Germinal center (tissue), 1 donor: ENCODE data around the gene TET1.
A peak's percentile ranks its signal among the peaks of the same experiment; 100 is the strongest.
"Not testable (repeated sequence)": the region's sequence is repeated elsewhere in the genome, so short reads cannot be mapped to it uniquely, and the experiment has no call there.

Experiments
- DNase-seq: peaks from one replicate; pipeline ENCODE4 v3.0.0; 2012; ENCODE audit warnings: mixed read lengths, low spot score

The TET1 gene

GRCh38 chr10:68564712-68565111 is 4.6 kb downstream of the TET1 start:
- no peak for DNase-seq

DNA sequence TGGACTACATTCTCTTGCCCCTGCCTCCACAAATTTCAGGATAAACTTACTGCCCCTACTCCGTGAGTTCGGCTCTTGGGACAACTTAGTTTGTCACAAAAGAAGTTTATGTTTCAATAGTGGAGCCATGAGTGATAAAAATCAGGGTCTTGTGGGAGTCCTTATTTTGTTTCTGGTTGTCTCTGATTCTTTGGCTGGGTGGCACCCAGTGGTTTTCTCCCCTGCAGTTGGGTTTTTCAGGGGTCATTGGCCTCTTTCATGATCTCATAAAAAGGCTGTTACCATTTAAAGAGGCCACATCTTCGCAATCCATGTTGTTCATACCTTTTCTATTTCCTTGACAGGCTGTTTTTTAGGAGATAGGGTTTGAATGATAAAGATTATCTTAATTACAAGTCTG is 5.5 kb downstream of the TET1 start:
- no peak for DNase-seq

DNA sequence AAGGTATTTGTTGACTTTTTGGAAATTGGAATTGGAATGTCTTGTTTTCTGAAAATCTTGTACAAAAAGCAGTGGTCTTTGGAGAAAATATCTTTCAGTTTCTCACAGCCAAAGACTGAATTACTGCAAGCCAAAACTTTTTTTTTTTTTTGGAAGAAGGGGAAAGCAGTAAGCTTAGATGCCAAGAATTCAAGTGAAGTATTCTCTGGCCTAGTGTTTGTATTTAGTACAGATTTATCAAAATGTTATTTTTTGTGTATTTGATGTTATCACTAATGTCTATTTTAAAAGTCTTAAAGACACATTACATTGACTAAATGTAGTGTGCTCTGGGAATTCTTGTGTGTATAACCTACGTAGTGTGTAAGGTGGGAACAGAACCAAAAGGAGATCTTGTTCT is 6.2 kb downstream of the TET1 start:
- DNase-seq, result no peak

DNA sequence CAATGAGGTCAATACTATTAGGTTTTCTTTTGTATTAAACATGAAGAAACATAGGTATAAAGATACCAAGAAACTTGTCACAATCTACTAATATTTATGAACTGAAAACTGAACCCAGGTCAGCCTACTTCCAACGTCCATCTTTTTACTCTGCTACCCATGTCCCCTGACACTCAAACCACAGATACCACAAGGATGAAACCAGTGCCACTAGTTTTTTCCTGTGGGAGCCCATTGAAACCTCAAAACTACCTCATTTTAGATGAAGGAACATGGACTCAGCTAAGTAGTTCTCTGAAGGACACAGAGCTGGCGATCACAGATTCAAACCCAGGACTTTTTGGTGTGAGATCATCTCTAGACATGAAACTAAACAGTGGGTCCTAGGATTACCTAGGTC is 6.8 kb downstream of the TET1 start:
- DNase-seq, result no peak

DNA sequence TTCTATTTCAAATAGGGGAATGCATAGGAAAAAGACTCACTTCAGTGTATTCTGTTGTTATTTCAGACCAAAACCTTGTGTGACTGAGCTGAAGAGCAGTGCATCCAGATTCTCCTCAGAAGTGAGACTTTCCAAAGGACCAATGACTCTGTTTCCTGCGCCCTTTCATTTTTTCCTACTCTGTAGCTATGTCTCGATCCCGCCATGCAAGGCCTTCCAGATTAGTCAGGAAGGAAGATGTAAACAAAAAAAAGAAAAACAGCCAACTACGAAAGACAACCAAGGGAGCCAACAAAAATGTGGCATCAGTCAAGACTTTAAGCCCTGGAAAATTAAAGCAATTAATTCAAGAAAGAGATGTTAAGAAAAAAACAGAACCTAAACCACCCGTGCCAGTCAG is 12.0 kb downstream of the TET1 start:
- no peak for DNase-seq

- no peak for DNase-seq
Measured at GRCh38 chr10:68574051-68574450, 13.9 kb downstream of the TET1 start.

DNA sequence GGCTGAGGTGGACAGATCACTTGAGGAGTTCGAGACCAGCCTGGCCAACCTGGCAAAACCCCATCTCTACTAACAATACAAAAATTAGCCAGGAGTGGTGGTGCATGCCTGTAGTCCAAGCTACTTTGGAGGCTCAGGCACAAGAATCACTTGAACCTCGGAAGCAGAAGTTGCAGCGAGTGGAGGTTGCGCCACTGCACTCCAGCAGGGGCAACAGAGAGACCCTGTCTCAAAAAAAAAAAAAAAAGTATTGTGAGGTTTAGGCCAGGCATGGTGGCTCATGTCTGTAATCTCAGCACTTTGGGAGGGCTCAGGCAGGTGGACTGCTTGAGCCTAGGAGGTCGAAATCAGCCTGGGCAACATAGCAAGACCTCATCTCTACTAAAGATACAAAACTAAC is 16.0 kb downstream of the TET1 start:
- no peak for DNase-seq

DNA sequence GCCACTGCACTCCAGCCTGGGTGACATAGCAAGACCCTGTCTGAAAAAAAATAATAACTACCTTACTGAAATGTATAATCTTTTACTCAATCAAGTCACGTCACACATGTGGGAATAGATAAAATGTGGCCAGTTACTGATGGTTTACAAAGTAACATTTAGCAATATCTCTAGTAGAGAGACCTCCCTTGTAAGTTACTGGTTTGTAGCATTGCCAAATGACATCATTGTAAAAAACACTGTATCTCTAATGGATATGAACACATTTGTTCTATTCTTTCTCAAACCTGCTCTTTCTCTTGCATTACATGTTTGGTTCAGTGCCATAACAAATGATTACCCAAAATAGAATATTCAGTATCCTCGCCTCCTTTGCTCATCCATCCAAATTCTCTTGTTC is 18.8 kb downstream of the TET1 start:
- DNase-seq, result no peak

GRCh38 chr10:68584187-68584586 is 24.1 kb downstream of the TET1 start:
- DNase-seq, result not testable (repeated sequence)

DNA sequence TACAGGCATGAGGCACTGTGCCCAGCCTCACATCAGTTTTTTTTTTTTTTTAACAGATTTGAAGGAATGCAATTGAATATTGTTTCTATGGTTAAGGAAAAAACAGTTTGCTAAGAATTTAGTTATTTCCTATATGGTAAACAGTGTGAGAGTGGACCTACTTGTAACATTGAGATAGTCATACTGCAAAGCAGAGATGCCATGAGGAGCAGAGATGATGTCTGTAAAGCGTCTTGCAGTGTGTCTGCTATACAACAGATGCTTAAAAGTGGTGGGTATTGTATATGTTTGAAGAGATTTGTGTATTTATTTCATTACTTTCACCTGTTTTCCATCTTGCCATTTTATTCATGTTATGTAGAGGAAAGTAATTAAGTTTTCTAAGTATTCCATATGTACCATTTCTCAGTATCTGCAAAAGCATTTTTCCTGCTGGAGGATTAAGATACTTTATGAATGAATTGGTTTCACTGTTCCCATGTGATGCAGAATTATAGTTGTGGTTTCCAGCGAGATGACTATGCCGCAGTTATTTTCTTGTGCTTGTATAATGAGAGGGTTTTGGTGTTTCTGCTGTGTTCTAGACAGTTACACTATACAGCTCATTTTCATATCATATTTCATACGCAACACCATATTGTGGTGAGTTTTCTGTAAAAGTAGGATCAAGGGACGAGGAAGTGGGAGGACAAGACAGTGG is 26.6 kb downstream of the TET1 start:
- DNase-seq, result no peak

GRCh38 chr10:68594405-68594804 is 34.3 kb downstream of the TET1 start:
- DNase-seq, result no peak

DNA sequence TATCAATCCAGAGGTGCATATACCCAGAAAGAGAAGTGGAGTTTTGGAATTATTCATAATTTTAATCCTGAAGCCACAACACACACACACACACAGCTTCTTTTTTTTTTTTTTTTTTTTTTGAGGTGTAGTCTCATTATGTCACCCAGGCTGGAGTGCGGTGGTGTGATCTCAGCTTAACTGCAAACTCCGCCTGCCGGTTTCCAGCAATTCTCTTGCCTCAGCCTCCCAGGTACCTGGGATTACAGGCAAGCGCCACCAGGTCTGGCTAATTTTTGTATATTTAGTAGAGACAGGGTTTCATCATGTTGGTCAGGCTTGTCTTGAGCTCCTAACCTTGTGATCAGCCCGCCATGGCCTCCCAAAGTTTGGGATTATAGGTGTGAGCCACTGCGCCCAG is 35.4 kb downstream of the TET1 start:
- no peak for DNase-seq

GRCh38 chr10:68597407-68597806 is 37.3 kb downstream of the TET1 start:
- no peak for DNase-seq

GRCh38 chr10:68598978-68599770 is 39.0 kb downstream of the TET1 start:
- no peak for DNase-seq

- DNase-seq, result no peak
Measured at GRCh38 chr10:68599771-68600040, 39.6 kb downstream of the TET1 start.

GRCh38 chr10:68600041-68600778 is 40.1 kb downstream of the TET1 start:
- DNase-seq, result peak; percentile 71

GRCh38 chr10:68601501-68602265 is 41.5 kb downstream of the TET1 start:
- DNase-seq, result no peak

GRCh38 chr10:68602434-68602833 is 42.3 kb downstream of the TET1 start:
- DNase-seq, result no peak

- no peak for DNase-seq
Measured at GRCh38 chr10:68603766-68604165, 43.6 kb downstream of the TET1 start.

DNA sequence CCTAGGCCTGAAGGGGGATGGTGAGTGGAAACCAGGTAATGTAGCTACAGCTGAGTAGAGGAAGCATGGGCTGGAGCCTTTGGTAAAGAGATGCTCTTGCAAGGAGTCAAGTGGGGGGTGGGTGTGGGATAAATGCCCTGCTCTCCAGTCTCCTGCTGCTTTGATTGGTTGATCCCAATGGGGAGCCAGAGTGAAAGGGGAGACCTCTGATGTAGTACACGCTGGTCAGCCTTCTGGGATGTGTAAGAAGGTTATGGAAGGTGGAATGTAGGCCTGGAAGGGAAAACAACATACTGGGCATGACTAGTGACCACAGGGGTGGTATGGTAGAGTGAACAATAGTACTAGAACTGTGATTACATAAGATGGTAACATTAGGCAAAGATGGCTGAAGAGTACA is 44.3 kb downstream of the TET1 start:
- no peak for DNase-seq

GRCh38 chr10:68606918-68607317 is 46.8 kb downstream of the TET1 start:
- no peak for DNase-seq

- DNase-seq, result not testable (repeated sequence)
Measured at GRCh38 chr10:68610023-68610422, 49.9 kb downstream of the TET1 start.

DNA sequence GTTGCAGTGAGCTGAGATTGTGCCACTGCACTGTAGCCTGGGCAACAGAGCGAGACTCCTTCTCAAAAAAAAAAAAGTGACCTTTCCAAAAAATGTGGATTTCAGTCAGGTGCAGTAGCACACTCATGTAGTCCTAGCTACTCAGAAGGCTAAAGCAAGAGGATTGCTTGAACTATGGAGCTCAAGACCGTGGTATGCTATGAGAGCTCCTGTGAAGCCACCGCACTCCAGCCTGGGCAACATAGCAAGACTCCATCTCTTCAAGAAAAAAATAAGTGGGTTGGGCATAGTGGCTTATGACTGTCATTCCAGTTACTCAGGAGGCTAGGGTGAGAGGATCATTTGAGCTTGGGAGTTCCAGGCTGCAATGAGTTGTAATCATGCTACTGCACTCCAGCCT is 51.1 kb downstream of the TET1 start:
- DNase-seq, result no peak
